Erythroblast (primary cell): Measurements from ENCODE around the gene RNASEH1.

Experiments used
- GATA1 ChIP-seq: IDR thresholded peaks from 2 replicates; pipeline ENCODE4 v1.6.1; 2011; ENCODE audit warnings: low read depth, mild to moderate bottlenecking, control low read depth, low read length, moderate library complexity
- POLR2A ChIP-seq: IDR thresholded peaks from 2 replicates; pipeline ENCODE4 v1.6.1; 2011; ENCODE audit warnings: mild to moderate bottlenecking, low read length

DNA sequence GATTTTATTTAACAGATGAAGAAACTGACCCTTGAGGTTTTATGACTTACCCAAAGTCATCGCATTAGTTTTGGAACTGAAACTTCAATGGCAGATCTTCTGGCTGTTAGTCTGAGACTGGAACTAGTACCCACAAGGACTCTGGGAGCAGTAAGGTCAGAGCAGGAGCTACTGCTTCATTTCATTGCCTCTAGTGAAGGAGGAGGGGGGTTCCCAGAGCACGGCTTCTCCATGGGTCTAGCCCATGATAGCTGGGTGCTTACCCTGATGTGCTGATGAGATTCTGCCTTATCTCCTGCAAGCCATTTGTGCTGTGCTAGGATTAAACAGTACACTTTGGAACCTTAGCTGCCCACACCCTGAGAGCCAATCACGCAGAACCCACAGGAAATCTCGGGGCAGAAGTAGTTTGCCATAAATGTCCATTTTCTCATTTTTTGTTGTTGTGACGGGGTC lies 5.4 kb upstream of the RNASEH1 start:
- TF ChIP-seq POLR2A (no peak), GATA1 (no peak)
